ENCODE measurements around the gene ATP5F1D.
A peak's percentile ranks its signal among the peaks of the same experiment; 100 is the strongest.

Gene ATP5F1D

GRCh38 chr19:1257475-1258162 lies 16.1 kb downstream of the ATP5F1D start:
- DNase-seq (ENCODE audit: low read depth in 1 of 2, low spot score in 1 of 2): no peak

GRCh38 chr19:1258163-1258492 lies 16.6 kb downstream of the ATP5F1D start:
- no peak for DNase-seq (ENCODE audit: low read depth in 1 of 2, low spot score in 1 of 2)

GRCh38 chr19:1258707-1259205 lies 17.2 kb downstream of the ATP5F1D start:
- no peak for DNase-seq (ENCODE audit: low read depth in 1 of 2, low spot score in 1 of 2)

GRCh38 chr19:1259206-1259875 lies 17.8 kb downstream of the ATP5F1D start:
- peak in 1 of 2 donors; percentile 46 for DNase-seq (ENCODE audit: low read depth in 1 of 2, low spot score in 1 of 2)

GRCh38 chr19:1259876-1260748 lies 18.6 kb downstream of the ATP5F1D start:
- no peak for DNase-seq (ENCODE audit: low read depth in 1 of 2, low spot score in 1 of 2)

- peak; percentile 91 to 98 for DNase-seq (ENCODE audit: low read depth in 1 of 2, low spot score in 1 of 2)
Measured at GRCh38 chr19:1260749-1261537, 19.4 kb downstream of the ATP5F1D start.

- no peak for DNase-seq (ENCODE audit: low read depth in 1 of 2, low spot score in 1 of 2)
Measured at GRCh38 chr19:1261538-1261797, 19.9 kb downstream of the ATP5F1D start.

- no peak for DNase-seq (ENCODE audit: low read depth in 1 of 2, low spot score in 1 of 2)
Measured at GRCh38 chr19:1261798-1262622, 20.5 kb downstream of the ATP5F1D start.

- DNase-seq (ENCODE audit: low read depth in 1 of 2, low spot score in 1 of 2): no peak
Measured at GRCh38 chr19:1262623-1263123, 21.1 kb downstream of the ATP5F1D start.

GRCh38 chr19:1263188-1263587 lies 21.6 kb downstream of the ATP5F1D start:
- no peak for DNase-seq (ENCODE audit: low read depth in 1 of 2, low spot score in 1 of 2)

- no peak for DNase-seq (ENCODE audit: low read depth in 1 of 2, low spot score in 1 of 2)
Measured at GRCh38 chr19:1264801-1265614, 23.5 kb downstream of the ATP5F1D start.

GRCh38 chr19:1265615-1266128 lies 24.1 kb downstream of the ATP5F1D start:
- DNase-seq (ENCODE audit: low read depth in 1 of 2, low spot score in 1 of 2): no peak

- DNase-seq (ENCODE audit: low read depth in 1 of 2, low spot score in 1 of 2): peak; percentile 65 to 80
Measured at GRCh38 chr19:1266129-1266915, 24.8 kb downstream of the ATP5F1D start.

GRCh38 chr19:1266916-1267476 lies 25.4 kb downstream of the ATP5F1D start:
- peak; percentile 60 to 66 for DNase-seq (ENCODE audit: low read depth in 1 of 2, low spot score in 1 of 2)

- DNase-seq (ENCODE audit: low read depth in 1 of 2, low spot score in 1 of 2): no peak
Measured at GRCh38 chr19:1267477-1268225, 26.1 kb downstream of the ATP5F1D start.

- DNase-seq (ENCODE audit: low read depth in 1 of 2, low spot score in 1 of 2): no peak
Measured at GRCh38 chr19:1268226-1269064, 26.9 kb downstream of the ATP5F1D start.
